NCI-H187 treated with DMSO at 0.1 percent for 48 hours (cell line): ENCODE data around the gene PCBP3.
"Not testable (repeated sequence)": the region's sequence is repeated elsewhere in the genome, so short reads cannot be mapped to it uniquely, and the experiment has no call there.

ENCODE experiments used
- DNase-seq: peaks from one replicate; lab custom pipeline; 2025; lab: John Stamatoyannopoulos, UW

The PCBP3 gene

DNA sequence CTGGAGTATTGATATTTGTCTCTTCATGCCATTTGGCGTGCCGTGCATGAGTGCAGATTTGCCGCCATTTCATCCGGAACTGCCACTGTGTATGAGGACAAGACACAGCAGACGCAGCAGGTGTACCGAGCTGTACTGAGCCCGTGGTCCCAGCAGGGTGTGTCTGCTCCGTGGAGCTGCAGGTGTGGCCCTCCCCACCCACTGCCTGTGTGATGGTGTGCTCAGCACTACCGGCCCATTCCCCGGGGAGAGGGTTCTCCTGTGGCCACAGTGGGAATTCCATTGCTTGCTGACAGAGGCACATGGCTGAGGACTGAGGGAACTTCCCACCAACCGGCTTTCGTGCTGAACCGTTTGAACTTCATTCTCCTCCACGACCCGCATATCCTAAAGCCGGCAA is 303.8 kb downstream of the PCBP3 start:
- DNase-seq: no peak

DNA sequence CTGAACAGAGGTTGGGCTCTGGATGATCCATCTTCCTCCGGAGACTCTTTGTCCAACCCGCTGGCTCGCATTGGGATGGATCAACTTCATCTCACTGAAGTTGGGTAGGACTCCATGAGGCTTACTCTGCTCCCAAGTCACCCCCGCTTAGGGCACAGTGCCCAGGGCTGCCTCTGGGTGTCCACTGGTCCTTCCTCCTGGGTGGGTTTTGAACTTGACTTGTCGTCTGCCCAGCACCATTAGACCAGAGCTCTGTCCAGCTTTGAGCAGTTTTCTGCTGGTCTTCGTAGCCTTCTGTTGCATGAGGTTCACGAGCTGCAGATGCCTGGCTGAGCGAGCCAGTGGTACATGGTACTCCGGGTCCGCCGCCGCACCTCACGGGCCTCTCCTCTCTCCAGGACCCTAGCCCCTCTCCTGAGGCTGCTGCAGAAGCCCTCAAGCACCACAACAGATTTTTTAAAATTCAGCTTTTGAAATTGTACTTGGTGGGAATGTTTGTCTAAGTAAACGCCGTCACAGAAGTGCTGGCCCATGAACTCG is 304.3 kb downstream of the PCBP3 start:
- no peak for DNase-seq

DNA sequence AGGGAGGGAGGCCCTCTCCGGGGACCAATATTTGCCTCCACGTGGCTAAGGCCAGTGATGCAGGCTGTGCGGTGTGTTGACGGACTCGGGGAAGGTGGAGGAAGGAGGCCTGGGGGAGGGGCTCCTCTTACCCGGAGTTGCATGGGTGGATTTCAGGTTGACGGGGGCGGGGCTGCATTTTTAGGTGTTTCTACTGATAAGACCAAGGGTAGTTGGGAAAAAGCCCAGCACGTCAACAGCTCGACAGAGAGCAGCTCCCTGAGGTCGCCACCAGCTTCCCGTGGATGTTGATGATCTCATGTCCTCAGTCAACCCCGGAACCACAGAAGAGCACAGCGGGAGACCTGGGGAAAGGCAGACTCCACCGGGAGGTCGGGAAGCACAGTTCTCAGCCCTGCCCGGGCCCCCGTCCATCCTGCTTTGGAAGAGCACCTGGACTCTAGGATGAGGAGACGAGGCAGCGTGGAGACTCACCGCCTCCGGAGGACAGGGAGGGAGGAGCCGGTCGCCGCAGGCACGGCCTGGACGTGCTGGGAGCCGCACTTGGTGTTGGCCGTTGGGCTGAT is 305.1 kb downstream of the PCBP3 start:
- DNase-seq: no peak

DNA sequence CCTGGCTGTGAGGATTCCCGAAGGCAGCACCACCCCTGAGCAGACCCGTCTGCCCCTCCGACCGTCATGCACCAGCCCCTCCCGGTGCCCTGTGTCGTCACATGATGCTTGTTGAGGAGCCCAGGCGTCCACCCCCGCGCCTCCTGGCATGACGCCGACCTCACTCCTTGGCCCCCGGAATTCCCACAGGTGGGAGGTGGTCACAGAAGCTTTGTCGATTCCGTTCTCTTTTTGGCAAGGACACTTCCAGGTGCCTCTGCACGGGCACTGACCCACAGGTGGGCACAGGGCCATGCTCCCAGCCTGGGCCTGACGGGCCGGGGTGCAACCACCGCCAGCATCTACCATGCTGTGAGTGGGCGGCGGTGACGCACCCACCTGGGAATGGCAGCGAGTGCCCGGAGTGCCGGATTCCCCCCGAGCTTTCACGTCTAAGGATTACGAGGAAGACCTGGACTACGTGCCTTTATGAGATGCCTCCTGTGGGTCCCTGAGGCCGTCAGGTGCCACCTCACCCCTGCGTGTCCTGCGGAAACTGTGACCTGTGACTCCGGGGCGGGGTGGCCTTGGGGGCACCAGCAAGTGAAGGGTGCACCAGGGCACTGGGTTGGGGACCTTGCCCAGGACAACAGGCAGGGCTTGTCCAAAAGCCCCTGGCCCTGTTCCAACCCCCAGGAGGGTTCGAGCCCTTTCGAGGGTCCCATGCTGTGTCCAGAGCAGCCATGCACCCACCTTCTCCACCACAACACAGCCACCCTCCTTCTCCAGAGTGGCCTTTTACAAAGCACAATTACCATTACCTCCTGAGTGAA is 306.6 kb downstream of the PCBP3 start:
- no peak for DNase-seq

DNA sequence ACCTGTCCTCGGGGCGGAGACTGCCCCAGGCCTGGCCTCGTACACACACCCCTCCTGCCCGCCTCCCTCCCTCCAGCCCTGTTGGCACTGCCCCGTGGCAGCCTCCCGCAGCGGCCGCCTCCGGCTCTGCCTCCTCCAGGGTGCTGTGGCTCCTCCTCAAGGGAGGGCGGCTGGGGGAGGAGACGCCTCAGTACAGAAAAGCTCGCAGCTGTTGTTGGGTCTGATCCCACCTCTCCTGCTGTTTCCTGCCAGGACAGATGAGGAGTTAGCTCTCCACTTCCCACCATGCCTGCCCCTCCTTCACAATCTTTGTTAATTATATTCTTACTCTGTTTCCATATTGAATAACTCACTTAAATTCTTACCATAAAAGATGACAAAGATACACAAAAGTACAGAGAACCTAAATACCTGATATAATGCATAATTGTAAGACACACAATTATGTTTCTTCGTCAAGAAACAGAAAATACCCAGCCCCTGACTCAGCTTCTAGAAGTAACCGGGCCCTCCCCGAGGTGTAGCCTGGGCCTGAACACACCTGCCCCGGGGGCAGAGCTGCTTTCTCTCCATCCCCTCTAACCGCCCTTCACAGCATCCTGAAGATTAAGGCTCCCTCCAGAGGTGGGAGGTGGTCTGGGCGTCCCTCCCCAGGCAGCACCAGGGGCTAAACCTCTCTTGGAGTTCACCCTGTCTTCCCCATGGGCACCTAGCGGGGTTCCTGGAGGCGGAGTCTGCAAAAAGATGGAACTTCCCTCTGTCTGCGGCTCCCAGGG is 307.4 kb downstream of the PCBP3 start:
- no peak for DNase-seq

DNA sequence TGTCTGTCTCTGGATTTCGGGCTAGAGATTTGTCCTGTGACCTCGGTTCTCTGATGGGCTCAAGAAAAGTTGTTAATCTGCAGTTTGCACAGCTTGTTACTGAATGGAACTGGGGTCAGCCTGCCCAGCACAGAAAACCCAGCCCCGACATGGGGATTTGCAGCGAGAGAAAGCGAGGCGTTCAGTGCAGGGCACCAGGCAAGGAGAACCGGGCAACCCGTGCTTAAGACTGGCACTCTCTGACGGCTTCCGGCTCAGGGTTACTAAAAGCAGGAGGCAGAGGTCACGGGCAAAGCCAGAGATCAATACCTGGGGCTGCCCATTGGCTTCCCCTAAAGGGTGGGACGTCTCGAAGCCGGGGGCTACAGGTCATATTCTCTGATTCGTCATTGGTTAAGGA is 308.2 kb downstream of the PCBP3 start:
- no peak for DNase-seq

DNA sequence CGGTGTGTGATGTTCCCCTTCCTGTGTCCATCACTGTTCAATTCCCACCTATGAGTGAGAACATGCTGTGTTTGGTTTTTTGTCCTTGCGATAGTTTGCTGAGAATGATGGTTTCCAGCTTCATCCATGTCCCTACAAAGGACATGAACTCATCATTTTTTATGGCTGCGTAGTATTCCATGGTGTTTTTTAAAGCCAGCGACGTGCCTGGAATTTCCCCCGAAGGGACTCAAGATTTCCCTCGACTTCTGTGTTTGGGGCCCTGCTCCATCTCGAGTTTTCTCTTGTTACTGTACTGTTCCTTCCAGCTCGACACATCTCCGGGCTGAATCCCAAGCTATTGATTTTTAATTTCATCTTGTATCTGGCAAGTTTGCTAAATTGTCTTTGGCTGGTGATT is 309.0 kb downstream of the PCBP3 start:
- not testable (repeated sequence) for DNase-seq

DNA sequence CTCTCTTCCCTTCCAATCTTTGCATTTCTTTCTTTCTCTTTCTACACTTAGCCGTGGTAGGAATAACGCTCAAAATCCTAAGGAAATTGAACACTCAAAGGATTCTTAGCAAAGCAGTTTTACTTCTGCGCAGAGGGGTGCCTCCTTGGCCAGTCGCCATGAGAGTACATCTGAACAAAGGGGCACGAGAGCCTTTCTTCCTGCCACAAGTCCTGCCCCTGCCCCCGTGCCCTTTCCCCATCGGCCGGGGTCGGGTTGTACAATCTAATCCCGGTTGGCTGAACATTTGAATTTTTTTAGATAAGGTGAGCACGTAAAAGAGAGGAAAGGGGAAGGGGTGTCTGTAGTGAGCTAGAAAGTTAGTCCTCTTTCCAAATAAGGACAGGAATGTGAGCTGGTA is 309.4 kb downstream of the PCBP3 start:
- DNase-seq: no peak

DNA sequence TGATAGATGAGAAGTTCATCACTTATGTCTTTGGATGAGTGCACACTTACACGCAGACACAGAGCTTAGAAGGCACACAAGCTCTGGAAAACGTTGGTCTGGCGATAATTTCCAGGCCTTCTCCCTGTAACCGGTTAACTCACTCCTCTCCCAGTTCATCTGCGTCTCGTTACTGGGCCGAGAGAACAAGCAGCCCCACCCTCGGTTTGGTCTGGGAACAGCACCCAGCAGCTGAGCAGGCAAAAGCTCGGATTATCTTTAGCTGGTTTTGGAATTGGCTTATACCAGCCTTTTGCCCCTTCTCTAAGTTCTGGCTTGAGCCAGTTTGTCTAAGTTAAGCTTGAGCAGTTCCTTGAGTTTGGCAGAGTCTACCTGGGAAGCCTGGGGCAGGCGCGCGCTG is 310.7 kb downstream of the PCBP3 start:
- no peak for DNase-seq

DNA sequence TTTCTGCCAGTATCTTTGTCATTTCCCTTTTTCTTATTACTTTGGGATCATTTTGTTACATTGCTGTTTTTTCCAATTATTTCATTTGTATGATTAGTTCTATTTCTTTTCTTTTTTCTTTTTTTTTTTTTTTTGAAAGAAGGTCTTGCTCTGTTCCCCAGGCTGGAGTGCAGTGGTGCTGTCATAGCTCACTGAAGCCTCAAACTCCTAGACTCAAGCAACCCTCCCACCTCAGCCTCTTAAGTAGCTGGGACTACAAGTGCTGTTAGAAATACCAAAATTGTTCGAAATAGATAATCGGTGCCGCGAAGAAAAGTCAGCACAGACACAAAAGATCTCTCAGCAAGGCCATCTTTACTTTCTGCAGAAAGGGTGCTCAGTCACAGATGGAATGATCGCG is 311.4 kb downstream of the PCBP3 start:
- no peak for DNase-seq

DNA sequence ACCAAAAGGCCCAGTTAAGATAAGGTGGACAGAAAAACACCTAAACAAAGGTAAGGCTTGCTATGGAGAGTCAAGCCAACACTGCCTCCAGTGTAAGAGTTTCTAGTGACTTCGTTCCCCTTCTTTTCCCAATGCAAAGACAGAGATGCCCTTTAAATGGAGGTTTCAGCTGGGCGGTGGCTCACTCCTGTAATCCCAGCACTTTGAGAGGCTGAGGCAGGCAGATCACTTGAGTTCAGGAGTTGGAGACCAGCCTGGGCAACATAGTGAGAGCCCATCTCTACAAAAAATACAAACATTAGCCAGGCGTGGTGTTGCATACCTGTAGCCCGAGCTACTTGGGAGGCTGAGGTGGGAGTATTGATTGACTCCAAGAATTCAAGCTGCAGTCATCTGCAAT is 314.0 kb downstream of the PCBP3 start:
- no peak for DNase-seq

DNA sequence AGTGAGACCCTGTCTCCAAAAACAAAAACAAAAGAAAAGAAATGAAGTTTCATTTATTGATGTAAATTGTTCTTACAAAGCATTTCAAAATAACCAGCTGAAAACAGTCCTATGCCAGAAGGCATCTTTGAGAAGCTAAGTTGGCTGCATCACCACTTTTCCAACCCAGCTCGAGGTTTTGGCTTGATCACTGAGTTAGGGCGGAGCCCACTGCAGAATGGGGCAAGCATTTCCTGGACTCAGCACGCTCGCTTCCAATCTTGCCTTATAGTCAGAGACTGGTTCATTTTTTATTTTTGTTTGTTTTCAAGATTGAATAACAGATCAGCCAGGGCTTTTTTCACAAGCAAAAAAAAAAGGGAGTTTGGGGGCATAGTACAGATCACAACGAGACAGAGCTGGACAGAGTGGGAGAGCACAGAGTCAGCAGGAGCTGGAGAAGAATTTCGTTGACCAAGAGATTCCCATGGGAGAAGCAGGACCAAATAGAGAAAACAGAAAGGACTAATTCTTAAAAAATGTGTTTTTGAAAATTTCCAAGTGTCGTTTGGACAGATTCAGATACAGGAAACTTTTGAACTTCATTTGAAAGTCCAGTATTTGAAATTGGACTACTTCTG is 314.6 kb downstream of the PCBP3 start:
- no peak for DNase-seq

DNA sequence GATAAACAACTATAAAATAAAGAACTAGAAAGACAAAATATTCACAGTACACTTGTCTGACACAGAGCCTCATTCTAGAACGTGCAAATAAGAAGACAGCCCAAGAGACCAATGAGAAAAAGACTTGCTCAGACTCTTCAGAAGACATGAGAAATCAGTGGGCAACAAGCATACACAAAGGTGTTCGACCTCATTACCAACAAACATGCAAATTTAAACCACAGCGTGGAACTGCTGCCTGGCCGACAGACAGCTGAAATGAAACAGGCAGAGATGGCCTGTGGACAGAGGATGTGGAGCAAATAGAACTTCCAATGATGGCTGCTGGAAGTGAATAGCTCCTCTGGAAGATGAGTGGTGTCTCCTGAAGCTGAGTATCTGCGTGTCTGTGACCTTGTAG is 315.7 kb downstream of the PCBP3 start:
- no peak for DNase-seq

DNA sequence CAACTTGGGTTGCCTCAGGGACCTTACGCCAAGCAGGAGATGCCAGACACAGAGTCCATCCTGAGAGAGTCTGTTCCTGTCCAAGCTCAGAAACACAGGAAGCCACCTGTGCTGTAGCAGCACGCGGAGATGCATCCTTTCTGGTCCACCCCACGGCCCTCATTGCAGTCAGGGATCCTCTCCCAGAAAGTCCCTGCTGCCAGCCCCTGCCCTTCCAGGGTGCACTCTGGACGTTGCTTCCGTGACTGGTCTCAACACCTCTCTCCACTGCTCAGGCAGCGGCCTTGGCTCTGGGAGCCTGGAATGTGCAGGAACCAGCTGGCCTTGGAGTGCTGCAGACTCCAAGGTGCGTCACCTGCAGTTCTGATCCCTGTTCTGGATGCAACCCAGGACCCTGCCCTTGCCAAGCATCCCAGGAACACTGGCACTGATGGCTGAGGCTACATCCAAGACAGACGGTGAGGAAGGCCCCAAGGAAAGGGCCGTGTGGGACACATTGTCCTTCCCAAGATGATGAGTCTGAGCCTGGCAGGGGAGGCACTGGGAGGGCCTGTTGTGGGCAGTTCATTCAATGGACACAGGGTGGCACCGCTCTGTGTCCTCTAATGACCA is 316.4 kb downstream of the PCBP3 start:
- no peak for DNase-seq

DNA sequence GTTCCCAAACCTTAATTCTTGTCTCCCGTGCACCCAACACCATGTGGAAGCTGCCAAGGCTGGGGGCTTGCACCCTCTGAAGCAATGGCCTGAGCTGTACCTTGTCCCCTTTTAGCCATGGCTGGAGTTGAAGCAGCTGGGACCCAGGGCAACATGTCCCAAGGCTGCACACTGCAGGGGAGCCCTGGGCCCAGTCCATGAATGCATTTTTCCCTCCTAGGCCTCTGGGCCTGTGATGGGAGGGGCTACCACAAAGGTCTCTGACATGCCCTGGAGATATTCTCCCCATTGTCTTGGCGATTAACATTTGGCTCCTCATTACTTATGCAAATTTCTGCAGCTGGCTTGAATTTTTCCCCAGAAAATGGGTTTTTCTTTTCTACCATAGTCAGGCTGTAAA is 317.9 kb downstream of the PCBP3 start:
- not testable (repeated sequence) for DNase-seq

DNA sequence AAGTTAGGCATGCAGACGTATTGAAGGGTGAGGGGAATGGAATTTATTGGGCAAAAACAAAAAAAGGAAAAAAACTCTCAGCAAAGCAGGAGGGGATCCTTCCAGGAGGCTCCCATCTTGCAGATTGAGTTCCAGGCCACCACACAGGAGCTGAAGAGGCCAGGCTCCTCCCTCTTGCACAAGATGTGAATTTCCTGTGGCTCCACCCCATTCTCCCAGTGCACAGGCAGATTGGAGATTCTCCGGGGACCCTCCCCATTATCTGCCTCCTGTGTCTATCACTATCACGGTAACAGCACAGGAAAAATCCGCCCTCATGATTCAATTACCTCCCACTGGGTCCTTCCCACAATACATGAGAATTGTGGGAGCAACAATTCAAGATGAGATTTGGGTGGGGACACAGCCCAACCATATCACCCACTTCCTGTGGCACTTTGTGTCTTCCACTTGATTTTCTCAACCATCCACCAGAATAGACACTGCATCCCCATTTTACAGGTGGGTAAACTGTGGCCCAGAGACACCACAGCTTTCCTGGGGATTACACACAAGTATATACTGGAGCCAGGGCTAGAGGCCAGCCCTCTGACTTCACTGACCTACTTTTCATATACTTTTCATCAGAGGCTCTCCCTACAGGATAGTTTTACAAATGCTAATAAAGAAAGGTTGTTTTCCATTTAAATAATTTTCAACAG is 319.2 kb downstream of the PCBP3 start:
- no peak for DNase-seq

DNA sequence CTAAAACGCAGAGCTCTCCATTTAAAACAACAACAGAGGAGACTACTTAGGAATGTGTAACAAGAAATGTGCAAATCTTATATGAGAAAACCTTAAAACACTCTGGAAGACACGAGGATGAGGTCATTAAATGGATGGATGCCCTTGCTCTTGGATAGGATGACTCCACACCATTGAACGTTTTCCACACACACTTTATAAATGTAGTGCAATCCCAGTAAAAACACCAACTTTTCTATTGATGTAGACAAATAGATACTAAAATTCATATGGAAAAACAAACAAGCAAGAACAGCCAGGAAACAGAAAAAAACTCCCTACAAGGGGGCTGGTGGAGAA is 319.7 kb downstream of the PCBP3 start:
- no peak for DNase-seq

DNA sequence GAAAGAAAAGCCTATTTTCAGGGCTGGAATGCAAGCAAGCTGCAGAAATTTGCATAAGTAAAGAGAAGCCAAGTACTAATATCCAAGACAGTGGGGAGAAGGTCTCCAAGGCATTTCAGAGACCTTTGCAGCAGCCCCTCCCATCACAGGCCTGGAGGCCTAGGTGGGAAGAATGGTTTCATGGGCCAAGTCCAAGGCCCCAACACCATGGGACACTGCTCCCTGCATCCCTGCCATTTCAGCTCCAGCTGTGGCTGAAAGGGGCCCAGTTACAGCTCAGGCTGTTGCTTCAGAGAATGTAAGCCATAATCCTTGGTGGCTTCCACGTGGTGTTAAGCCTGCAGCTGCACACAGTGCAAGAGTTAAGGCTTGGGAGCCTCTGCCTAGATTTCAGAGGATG is 321.1 kb downstream of the PCBP3 start:
- no peak for DNase-seq

DNA sequence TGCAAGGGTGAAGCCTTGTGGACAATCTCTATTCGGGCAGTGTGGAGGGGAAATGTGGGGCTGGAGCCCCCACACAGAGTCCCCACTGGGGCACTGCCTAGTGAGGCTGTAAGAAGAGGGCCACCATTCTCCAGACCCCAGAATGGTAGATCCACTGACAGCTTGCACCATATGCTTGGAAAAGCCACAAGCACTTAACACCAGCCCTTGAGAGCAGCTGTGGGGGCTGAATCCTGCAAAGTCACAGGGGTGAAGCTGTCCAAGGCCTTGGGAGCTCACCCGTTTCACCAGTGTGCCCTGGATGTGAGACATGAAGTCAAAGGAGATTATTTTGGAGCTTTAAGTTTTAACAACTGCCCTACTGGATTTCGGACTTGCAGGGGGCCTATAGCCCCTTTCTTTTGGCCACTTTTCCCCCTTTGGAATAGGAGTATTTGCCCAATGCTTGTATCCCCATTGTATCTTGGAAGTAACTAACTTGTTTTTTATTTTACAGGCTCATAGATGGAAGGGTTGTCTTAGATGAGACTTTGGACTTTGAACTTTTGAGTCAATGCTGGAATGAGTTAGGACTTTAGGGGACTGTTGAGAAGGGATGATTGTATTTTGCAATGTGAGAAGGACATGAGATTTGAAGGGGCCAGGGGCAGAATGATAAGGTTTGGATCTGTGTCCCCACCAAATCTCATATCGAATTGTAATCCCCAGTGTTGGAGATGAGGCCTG is 321.7 kb downstream of the PCBP3 start:
- no peak for DNase-seq

DNA sequence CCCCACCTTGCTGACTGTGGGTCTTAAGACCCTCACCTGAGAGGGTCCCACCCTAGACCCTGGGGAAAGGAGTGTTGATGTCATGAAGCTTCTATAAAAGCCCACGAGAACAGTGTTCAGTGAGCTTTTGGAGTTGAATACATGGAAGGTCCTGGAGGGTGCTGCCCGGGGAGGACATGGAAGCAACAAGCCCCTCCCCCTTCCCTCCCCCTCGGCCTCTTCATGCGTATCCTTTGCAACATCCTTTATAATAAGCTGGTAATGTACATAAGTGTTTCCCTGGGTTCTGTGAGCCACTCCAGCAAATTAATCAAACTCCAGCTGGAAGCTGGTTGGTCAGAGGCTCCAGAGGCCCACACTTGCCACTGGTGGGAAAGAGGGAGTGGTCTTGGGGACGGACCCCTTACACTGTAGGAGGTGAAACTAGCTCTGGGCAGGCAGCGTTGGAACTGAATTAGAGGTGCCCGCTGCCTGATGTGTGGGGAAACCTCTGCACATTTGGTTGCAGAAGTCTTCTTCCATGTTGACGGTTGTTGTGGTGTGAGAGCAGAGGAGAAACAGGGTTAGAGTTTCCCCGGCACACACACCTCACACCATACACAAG is 323.4 kb downstream of the PCBP3 start:
- no peak for DNase-seq
